ENCODE measurements around the gene C6orf136.
A peak's percentile ranks its signal among the peaks of the same experiment; 100 is the strongest.
"Not testable (repeated sequence)": the region's sequence is repeated elsewhere in the genome, so short reads cannot be mapped to it uniquely, and the experiment has no call there.

Gene C6orf136

DNA sequence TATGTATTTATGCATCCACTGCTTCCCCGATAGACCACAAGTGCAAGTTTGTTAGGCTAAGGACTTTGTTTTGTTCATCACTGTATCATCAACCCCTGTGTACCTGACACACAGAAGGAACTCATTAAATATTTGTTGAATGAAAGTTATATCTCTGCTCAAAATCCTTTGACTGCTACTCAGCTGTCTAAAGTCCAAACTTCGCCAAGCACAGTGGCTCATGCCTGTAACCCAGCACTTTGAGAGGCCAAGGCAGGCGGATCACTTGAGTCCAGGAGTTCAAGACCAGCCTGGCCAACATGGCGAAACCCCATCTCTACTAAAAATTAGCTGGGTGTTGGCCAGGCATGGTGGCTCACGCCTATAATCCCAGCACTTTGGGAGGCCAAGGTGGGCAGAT, 11.0 kb downstream of the C6orf136 start:
- DNase-seq (ENCODE audit: low read depth in 2 of 2): not testable (repeated sequence)

DNA sequence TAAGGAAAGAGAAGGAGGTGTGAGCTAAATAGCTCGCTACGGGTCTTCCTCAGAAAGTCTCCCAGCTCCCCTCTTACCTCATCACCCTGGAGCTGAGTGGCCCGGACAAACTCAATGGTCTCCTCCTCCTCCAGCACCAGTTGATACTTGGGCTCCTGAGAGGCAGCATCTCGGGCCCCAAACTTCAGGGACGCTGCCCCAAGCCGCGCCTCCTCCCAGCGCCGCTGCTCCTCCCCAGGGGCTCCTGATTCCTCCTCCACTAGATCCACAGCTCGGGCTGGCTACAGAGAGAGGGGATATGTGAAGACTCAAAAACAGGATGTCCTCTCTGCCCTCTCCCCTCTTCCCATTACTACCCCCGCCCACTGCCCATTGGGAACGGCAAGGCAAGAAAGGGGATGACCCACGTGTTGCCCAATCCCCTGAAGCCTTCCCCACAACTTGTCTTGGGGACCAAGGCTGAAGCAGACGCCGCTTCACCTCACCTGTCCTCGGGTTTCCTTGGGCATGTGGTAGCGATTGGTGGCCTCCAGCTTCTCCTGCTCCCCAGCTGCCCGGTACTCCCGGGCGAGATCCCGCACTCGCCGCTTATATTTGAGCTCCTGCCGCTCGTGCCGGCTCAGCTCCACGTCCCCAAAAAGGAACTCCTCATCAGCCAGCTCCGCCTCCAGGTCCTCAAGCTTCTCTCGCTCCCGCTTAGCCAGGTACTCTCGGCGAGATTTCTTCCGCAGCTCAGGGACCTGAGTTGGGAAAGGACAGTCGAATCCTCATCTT, 18.2 kb downstream of the C6orf136 start:
- DNase-seq (ENCODE audit: low read depth in 2 of 2): no peak

DNA sequence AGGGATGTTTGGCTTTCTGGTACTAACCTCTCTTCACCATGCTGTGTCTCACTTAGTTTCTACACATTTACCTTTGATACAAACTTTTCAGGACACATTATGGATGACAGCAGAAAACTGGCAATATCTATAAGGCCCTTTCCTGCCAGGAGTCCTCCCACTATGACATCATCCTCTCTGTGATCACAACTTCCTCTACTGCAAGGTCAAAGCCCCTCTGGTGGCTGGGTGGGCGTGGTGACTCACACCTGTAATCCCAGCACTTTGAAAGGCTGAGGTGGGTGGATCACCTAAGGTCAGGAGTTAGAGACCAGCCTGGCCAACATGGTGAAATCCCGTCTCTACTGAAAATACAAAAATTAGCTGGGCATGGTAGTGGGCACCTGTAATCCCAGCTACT, 19.4 kb downstream of the C6orf136 start:
- DNase-seq (ENCODE audit: low read depth in 2 of 2): peak; percentile 50 to 53

DNA sequence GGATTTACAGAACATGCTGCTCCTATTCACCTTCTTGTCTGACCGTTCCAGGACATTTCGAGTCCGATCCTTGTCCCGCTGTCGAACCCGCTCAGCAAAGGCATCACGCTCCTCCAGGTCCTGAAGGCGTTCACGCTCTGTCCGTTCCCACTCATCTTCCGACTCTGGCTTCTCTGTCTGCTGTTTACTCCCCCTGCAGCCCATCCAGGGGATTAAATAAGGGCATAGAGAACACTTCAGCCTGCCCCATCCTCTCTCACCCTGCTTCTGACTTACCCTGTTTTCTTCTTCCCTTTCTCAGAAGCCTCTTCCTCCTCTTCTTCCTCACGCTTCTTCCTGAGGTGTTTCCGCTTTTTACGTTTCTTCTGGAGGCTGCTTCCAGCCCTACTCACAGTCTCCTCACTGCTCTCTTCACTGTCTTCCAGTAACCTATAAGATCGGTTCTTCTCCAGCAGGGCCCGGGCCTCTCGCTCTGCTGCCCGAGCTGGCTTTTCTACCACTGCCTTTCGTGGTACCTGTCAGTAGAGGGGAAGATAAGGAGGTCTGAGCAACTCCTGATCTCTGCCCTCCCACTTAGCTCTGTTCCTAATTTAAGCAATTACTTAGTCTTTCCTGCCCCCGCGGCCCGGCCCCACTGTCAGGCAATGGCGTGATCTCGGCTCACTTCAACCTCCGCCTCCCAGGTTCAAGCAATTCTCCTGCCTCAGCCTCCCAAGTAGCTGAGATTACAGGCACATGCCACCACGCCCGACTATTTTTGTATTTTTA, 24.0 kb downstream of the C6orf136 start:
- DNase-seq (ENCODE audit: low read depth in 2 of 2): no peak

GRCh38 chr6:30672445-30673253, 25.7 kb downstream of the C6orf136 start, which contains the start of gene DHX16:
Gene DHX16, minus strand, starts transcription at chr6:30673006. Its CDS starts 165 bp downstream, at chr6:30672841.
- DNase-seq (ENCODE audit: low read depth in 2 of 2): peak; percentile 83 to 85

DNA sequence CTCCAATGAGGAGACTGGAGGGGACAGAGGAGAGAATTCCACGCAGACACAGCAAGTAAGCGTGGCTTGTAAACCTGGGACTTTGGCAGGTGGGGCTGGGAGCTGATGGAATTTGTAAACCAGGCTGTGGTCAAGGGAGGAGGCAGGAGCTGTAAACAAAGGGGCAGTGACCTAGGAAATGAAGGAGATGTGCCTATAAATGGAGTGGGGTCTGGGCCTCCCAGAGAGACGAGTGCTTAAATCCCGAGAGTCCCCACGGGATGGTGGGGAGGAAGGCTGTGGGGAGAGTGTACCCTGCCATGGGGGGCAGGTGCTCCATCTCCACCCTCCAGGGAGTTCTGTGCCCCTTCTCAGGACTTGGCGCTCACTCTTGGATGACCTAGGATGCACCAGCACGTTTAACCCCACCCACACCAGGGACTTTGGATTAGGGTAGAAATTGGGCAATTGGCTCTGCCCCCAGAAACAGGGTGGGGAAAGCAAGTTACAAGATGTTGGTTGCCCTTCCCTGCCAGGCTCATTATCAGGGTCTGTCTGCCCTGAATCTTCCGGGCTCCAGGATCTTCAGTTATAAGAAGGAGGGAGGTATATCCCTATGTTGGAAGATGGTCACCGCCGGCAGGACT, 29.8 kb downstream of the C6orf136 start:
- no peak for DNase-seq (ENCODE audit: low read depth in 2 of 2)

DNA sequence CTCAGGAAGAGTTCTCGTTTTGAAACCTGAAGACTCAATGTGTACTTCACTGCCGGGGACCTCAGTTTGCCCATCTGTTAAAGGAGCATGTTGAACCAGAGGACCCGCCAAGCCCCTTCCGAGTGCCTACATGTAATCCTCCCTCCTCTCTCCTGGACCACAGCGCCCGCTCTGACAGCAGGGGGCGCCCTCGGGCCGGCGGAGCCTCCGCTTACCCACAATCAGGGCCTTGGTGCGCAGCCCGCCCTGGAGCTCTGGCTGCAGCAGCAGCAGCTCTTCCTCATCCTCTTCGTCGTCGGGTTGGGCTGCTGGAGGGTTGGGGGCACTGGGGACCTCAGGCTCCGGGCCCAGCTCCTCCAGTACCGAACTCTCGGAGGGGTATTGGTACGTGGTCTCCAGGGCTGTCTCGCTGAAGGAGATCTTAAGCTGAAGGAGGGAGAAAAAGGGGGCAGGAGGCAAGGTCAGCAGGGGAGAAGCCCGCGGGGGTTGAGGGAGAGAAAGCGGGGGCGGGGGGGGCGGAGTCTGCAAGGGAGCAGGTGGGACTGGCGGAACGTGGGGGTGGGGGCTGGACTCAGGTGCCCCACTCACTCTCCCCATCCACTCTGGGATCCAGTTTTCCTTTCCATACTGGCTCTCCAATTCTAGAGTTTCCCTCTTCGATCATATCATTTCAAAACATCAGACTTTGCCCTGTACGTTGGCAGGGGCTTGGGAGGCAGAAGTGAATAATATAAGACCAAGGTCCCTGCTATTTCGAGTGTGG, 32.2 kb downstream of the C6orf136 start:
- DNase-seq (ENCODE audit: low read depth in 2 of 2): peak; percentile 86

- DNase-seq (ENCODE audit: low read depth in 2 of 2): no peak
Measured at GRCh38 chr6:30679765-30680535, 33.0 kb downstream of the C6orf136 start.

DNA sequence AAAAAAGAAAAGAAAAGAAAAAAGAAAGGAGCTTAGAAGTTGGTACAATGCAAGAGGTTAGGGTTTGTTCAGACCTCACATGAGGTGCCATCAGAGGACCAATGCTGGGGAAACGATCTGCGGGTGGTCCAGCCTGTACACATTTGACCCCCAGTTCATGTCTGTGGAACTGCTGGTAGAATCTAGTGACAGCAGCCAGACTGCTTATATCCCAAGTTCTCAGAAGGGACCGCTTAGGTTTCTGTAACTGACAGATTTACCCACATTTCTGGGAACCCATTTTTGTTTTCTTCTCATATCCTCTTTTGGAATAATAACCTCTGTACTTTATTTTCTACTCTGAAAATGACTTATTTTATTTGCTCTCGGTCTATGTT, 34.8 kb downstream of the C6orf136 start:
- no peak for DNase-seq (ENCODE audit: low read depth in 2 of 2)

- peak; percentile 84 to 86 for DNase-seq (ENCODE audit: low read depth in 2 of 2)
Measured at GRCh38 chr6:30682143-30683117, 35.5 kb downstream of the C6orf136 start.

GRCh38 chr6:30683183-30683979, 36.4 kb downstream of the C6orf136 start:
- DNase-seq (ENCODE audit: low read depth in 2 of 2): no peak

DNA sequence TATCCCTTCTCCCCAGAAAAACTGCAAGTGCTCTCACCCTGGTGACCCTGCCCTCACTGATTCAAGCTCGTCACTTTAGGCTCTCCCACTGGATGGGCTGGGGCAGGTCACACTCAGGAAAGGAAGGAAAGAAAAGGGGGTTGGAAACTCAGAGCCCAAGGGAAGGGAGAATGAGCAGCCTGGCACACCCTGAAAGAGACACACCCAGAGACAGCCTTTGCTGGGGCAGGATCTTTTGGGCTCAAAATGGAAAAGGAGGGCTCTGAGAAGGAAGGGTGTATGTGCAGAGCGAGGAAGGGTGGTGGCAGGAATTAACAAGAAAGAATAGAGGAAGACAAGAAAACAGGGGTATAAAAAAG, 37.0 kb downstream of the C6orf136 start:
- DNase-seq (ENCODE audit: low read depth in 2 of 2): no peak

- peak in 1 of 2 donors; percentile 50 for DNase-seq (ENCODE audit: low read depth in 2 of 2)
Measured at GRCh38 chr6:30684386-30685156, 37.6 kb downstream of the C6orf136 start.

- no peak for DNase-seq (ENCODE audit: low read depth in 2 of 2)
Measured at GRCh38 chr6:30685157-30686008, 38.5 kb downstream of the C6orf136 start.

GRCh38 chr6:30686009-30686907, 39.3 kb downstream of the C6orf136 start, which contains the start of gene PPP1R18:
Gene PPP1R18, minus strand, starts transcription at chr6:30686645. Its CDS starts 627 bp downstream, at chr6:30686018.
- peak; percentile 81 to 85 for DNase-seq (ENCODE audit: low read depth in 2 of 2)
